ENCODE measurements around the gene UQCRC1.

UQCRC1 gene

GRCh38 chr3:48641396-48641795, 31.9 kb upstream of the UQCRC1 start:
- DNase-seq (ENCODE audit: low read depth): no peak
- TF ChIP-seq CTCF (IDR thresholded peaks at IDR 0.05; ENCODE audit: control insufficient read depth, extremely low read depth, insufficient read depth): no peak
- no peak overlapping the region for H3K4me3 ChIP-seq (ENCODE audit: low read depth, low read length)

GRCh38 chr3:48639944-48640606, 30.6 kb upstream of the UQCRC1 start:
- no peak overlapping the region for H3K4me3 ChIP-seq (ENCODE audit: low read depth, low read length)
- no peak for DNase-seq (ENCODE audit: low read depth)
- no peak for TF ChIP-seq CTCF (IDR thresholded peaks at IDR 0.05; ENCODE audit: control insufficient read depth, extremely low read depth, insufficient read depth)

- no peak for TF ChIP-seq CTCF (IDR thresholded peaks at IDR 0.05; ENCODE audit: control insufficient read depth, extremely low read depth, insufficient read depth)
Observed at GRCh38 chr3:48637305-48637704, 27.9 kb upstream of the UQCRC1 start.

GRCh38 chr3:48636149-48636655, 26.8 kb upstream of the UQCRC1 start:
- TF ChIP-seq CTCF (IDR thresholded peaks at IDR 0.05; ENCODE audit: control insufficient read depth, extremely low read depth, insufficient read depth): no peak
- peak overlapping the region; percentile 95 for H3K4me3 ChIP-seq (ENCODE audit: low read depth, low read length)
- no peak for DNase-seq (ENCODE audit: low read depth)

More at GRCh38 chr3:48637305-48637704, 27.9 kb upstream of the UQCRC1 start:
- no peak overlapping the region for H3K4me3 ChIP-seq (ENCODE audit: low read depth, low read length)
- DNase-seq (ENCODE audit: low read depth): no peak

GRCh38 chr3:48635222-48636021, 26.0 kb upstream of the UQCRC1 start, which contains the start of gene SLC26A6:
Gene SLC26A6, minus strand, starts transcription at chr3:48635461. Its CDS starts 68 bp downstream, at chr3:48635393.
- peak; percentile 45 for TF ChIP-seq CTCF (IDR thresholded peaks at IDR 0.05; ENCODE audit: control insufficient read depth, extremely low read depth, insufficient read depth)
- peak; percentile 86 for DNase-seq (ENCODE audit: low read depth)

GRCh38 chr3:48634661-48635221, 25.3 kb upstream of the UQCRC1 start:
- no peak for TF ChIP-seq CTCF (IDR thresholded peaks at IDR 0.05; ENCODE audit: control insufficient read depth, extremely low read depth, insufficient read depth)
- no peak for DNase-seq (ENCODE audit: low read depth)
- H3K4me3 ChIP-seq (ENCODE audit: low read depth, low read length): peak overlapping the region; percentile 95

More at GRCh38 chr3:48635222-48636021, 26.0 kb upstream of the UQCRC1 start, which contains the start of gene SLC26A6:
- peak within 1 kb of the TSS; percentile 95 for H3K4me3 ChIP-seq (ENCODE audit: low read depth, low read length)

All from LNCaP clone FGC (cell line).